HG02852 (cell line): Measurements from ENCODE around the gene NISCH.
A peak's percentile ranks its signal among the peaks of the same experiment; 100 is the strongest.
"Not testable (repeated sequence)": the region's sequence is repeated elsewhere in the genome, so short reads cannot be mapped to it uniquely, and the experiment has no call there.

Source experiments
- ATAC-seq: cut with Tn5 transposase; IDR thresholded peaks from one replicate; pipeline ENCODE4 v1.9.1; 2021; ENCODE audit warnings: mild to moderate bottlenecking, moderate library complexity; ENCODE audit not compliant: unreplicated experiment

NISCH gene

DNA sequence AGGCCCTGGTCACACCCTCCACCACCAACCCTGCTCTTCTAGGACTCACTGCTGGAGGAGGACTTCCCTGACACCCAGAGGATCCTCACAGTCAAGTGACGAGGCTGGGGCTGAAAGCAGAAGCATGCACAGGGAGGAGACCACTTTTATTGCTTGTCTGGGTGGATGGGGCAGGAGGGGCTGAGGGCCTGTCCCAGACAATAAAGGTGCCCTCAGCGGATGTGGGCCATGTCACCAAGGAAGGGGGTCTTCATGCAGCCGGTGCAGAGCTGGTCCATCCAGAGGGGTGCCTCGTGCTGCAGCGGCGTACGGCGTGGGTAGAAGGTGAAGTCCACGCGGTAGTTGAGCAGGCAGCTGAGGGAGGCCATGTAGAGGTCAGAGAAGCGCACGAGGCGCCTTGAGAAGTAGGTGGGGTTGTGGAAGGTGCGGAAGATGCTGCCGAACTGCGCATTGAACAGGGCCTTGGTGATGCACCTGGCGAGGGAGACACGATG is 68.9 kb downstream of the NISCH start:
- ATAC-seq = no peak

DNA sequence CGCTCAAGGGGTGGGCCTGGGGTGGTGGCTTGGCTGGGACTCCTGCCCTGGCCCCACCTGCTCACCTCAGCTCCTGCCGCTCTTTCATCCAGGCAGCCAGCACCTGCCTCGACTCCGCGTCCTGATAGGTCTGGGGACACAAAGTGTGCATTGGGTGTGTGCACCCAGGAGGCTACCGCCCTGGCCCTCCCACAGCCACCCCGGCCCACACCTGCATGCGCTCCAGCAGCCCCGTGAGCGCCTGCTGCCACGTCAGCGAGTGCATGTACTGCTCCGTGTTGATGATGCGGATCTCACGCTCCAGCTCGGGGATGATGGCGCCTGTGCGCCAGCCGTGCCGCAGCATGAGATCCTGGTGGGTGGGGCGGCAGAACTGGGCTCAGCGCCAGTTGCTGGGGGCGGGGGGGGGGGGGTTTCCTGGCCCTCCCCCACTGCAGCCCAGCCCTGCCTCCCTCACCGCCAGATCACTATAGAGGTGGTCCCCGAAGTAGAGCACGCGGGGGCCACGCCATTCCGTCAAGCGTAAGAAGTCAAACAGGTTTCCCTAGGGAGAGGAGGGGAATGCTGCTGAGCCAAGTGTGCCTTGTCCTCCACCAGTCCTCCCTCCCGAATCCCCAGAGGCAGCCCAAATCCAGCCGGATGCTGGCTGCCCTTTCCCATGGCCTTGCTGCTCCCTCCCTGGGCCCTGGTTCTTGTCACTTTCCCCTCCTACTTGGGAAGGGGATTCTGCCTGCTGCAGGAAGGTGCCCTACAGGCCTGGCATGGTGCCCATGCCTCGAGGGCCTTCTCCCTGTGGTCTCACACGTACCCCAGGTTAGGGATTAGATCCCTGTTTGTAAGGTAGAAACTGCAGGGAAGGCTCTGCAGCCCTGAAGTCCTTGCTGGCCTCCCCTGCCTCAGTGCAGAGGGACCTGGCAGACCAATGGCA is 69.6 kb downstream of the NISCH start:
- no peak for ATAC-seq

DNA sequence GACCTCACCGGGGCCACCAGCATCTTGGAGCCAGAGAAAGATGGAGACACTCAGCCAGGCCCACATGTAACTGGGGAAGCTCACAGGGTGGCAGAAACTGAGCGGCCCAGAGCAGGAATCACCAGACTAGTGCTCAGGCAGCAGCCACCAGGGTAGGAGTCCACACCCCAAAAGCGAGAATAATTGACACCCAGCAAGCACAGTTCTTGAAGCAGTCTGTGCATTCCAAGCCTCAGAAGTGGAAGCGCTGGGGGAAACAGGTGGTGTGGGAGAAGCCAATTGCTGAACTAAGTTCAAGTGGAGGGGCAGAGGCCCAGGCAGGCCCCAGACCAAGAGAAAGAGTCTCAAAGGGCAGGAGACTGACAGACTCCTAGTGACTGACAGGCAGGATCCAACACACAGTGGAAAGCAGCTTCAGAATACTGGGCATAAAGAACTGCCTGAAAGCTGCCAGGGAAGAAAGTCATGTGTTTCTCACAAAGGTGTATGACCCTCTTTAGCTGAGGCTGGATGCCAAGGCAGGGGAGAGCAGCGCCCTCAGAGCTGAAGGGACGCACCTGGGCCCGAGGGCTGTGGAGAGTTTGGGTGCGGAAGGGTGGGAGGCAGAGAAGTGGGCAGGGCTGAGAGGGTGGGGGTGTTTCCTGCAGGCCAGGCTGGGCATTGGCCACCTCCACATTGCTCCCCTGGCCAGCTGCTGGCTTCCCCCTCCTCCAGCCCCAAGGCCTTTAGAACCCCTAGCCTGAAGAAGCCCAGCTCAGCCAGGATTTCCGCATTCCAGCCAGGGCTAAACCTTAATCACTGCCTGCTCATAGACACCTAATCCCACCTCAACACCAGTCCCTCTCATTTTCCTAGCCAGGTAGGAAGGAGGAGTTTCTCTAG is 70.5 kb downstream of the NISCH start:
- ATAC-seq = no peak

DNA sequence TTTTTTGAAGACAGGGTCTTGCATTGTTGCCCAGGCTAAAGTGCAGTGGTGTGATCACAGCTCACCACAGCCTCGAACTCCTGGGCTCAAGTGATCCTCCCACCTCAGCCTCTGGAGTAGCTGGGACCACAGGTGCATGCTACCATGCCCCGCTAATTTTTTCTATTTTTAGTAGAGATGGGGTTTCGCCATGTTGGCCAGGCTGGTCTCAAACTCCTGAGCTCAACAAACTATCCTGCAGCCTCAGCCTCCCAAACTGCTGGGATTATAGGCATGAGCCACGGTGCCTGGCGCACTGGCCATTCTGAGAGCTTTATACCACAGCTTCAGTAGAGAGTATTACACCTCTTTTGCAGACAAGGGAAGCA is 71.3 kb downstream of the NISCH start:
- ATAC-seq = not testable (repeated sequence)

DNA sequence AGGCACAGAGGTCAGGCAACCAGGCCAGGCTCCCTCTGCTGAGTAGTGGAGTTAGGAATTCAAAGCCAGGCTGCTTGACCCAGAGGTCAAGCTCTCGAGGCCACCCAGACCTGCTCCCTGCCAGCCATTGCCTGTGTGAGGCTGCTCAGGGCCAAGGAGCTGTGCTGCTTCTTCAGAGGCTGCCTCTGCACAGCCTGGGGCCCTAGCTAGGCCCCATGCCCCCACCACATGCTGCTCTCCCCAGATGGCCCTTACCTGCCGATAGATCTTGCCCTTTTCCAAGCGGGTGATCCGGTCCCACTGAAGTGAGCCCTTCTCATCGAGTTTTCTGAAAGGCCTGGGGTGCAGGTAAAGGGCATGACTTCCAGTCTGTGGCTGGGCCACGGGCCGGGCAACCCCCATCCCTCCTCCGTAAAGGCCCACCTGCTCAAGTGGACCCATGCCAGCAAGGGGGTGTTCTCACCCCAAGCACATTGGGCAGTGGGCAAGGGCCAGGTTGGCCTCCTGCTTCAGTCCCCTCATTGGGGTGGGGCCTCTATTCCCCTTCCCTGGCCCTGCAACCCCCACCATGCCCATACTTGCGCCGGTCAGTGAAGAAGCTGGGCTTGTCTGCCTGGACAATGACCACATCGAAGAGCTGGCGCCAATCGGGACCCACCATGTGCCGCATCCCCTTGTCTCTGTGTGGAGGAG is 71.8 kb downstream of the NISCH start:
- ATAC-seq = no peak

DNA sequence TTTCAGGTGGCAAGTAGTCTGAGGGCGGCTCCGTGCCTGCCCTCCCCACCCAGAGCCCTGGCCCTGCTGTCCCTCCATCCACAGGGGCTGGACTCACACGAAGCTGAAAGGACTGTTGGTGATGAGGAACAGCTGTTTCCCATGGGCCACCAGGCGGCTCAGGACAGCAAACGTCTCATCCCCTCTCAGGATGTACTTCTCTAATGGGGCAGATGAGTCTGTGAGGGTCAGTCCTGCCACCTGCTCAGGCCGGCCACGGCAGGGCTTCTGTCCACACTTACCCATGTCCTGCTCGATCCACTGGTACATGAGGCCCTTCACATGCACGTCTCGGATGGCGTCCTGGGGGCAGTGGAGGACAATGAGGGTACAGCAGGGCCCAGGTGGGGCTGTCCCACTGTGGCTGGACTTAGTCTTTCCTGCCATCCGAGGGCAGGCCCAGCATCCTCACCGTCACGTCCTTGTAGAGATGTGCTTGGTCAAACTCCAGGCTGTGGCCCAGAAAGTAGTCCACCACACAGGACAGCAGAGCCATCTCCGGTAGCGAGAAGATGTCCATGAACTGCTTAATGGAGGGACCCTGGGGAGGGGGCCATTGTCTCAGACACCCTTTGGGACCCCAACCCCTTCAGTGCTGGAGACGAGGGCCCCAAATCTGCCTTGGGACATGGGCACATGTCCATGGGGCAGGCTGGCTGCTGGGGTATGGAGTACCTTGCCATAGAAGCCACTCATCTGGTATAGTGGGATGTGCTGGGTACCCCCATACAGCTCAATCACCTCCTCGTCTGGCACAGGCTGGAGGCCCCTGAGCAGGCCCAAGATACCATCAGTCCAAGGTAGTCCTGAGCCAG is 72.6 kb downstream of the NISCH start:
- ATAC-seq = no peak

DNA sequence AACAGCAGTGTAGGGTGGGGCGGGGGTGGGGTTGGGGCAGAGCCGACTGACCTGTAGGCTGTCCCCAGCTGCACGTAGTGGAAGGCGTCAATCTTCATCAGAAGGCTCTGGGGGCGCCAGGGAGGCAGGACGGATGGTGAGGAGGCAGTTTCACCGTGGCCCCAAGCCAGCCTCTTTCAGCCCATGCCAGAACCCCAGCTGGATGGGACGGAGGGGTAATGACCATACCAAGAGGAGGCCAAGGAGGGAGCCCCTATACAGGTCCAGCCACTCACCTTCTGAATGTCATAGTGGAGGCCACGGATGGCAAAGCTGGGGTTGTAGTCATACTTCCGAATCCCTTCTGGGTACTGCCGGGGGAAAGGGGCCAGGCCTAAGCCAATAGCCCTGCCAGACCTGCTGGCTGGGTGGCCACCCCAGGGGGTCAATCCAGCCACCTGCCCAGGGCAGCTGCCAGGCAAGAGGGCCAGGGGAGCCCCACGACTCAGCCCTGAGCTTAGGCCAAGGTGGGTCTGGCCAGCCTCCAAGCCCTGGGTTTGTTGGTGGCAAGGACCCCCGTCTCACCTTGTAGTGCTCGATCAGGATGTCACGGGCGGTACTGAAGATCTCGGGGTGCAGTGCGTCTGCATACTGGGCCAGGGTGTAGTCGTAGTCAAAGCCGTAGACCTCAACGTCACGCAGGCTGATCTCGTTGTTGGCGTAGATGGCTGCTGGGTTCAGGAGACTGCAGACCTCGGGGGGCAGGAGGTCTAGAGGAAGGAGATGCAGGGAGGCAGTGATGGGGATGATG is 73.4 kb downstream of the NISCH start:
- ATAC-seq = no peak

DNA sequence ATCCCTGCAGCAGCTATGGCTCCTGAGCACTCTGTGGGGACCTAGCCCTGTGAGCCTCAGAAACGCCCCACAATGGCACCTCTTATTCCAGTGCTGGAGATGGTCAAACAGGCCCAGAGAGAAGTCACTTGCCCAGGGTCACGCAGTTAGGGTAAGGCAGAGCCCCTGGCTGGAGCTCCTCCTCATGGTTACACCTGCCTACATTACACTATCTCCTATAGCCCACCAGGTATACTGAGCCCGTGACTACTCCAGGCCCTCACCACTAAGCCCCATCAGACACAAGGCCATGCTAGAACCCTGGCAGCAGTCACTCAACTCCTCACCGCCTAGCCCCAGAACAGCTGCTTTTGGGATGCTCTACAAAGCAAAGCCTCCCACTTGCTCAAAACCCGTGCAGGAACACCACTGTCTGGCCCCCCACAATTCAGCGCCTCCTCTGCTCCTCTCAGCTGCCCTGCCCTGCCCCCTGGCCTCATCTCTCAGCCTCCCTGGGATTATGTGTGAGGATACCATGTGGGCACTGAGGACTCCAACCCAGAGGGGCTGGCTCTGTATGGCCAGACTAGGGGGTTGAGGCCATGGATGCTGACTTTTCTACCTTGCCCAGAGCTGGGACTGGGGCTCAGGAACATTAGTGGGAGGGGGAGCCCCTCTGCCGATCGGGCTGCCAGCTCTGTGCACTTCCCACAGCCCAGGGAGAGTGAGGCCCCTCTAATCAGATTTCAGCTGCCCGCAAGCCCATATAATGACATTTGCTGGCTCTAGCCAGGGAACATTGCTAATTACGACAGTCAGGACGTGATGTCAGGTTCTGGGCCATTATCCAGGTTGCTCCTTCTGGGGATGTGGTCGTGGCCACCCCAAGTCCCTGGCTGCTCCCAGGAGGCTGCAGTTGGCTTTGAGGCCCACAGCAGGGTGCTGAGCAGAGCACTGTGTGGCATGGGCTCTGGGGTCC is 74.3 kb downstream of the NISCH start:
- no peak for ATAC-seq

DNA sequence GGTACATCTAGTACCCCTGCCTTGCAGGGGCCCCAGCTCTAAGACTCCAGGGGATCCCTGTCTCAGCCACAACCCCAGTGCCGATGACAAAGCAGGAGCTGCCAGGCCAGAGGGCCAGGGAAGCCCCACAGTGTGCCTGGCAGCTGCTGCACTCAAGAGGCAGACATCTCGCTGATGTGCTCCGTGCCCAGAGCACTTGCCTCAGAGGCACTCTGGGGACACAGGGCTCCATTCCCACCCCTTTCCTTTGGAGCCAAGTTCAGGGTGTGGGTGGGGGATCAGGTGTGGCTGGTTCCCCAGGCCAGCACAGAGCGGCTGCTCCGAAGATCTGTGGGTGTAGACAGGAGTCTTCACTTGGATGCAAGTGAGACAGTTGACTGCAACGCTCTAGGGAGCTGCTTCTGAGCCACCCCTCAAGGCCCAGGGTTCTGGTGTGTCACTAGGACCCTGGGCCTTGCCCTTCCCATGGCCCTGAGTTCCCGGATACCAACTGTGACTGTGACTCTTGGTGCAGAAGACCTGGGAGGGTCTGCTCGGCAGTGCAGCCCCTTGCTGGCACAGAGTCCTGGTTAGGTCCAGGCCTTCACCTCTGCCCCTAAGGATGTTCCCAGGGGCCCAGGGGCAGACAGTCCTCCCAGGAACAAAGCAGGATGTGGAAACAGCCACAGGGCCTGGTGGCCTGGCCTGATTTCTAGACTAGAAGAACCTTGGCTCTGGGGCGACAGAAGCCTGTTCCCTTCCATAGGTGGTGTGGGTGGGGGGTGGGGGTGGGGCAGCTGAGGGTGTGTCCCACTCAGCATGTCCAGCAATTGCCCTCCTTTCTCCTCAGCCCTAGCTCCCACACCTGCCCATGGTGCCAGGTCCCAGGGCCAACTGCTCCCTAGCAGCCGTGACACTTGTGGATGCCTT is 75.8 kb downstream of the NISCH start:
- no peak for ATAC-seq

DNA sequence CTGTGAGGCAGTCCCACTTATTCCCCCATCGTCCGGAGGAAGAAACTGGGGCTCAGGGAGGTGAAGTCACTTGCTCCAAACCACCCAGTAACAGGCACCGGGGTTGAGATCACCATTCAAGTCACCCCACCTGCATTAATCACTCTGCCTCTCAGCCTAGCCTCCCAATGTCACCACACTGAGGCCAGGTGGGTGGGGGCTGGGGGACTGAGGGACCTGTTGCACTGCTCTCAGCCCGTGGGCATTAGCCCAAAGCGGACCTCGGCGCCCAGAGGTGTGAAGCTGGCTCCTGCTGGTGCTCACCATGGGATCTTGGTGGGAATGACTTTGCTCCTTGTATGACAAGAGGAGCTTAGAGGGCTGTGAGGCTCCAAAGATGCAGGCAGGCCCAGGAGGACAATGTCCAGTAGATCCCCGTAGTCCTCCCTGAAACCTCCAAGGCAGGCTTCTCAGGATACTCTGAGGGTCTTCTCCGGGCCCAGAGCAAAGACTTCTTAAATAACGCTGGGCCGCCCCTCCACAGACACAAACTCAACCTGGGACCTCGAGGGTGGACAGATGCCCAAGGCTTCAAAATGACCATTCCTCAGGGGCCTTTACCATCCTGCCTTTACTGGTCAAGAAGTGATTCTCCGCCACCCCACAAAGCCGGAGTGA is 76.6 kb downstream of the NISCH start:
- ATAC-seq = no peak

DNA sequence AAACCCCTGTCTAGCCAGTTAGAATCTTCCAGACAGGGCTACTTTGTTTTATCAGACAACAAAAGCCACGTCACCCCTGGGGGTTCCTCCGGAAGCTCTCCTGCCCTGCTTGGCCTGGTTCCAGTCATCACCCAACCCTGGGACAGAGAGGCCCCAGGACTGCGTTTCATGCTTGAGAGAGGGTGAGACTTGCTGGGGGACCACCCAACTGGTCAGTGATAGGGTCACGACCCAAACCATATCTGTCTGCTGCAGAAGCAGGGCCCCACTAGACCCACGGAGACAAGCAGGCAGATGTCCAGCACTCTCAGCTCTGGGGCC is 77.1 kb downstream of the NISCH start:
- ATAC-seq = no peak

DNA sequence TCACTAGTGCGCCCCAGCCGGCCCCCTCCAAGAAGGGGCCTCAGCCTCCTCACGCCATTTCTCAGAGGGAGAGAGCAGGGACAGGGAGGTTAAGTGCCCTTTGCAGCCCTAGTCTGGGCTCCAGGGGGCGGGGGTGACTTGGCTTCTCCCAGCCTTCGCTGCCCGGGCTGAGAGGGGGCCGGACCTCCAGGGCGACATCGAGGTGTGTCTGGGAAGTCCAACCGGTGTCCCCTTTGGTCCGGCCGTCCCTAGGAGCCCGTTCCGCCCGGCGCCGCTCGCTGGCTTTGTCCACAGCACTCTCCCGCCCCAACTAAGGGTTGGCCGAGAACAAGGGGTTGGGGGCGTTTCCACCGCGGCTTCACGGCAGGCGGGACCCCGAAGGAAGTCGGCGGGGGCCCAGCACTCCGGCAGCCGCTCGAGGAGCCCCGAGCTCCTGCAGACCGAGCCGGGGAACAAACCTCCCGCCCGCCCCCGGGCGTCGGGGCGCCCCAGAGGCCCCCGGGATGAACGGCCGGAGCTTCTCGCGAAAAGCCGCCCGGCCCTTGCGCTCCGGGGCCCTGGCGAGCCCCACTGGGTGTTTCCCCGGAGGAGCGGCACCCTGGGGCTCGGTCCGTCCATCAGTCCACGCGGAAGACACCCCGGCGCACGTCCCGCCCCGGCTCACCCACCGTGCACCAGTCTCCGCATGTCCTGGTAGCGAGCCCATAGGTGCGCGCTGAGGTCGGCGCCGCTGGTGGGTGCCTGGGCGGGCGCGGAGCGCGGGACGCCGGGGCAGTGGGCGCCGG is 77.6 kb downstream of the NISCH start:
- no peak for ATAC-seq

DNA sequence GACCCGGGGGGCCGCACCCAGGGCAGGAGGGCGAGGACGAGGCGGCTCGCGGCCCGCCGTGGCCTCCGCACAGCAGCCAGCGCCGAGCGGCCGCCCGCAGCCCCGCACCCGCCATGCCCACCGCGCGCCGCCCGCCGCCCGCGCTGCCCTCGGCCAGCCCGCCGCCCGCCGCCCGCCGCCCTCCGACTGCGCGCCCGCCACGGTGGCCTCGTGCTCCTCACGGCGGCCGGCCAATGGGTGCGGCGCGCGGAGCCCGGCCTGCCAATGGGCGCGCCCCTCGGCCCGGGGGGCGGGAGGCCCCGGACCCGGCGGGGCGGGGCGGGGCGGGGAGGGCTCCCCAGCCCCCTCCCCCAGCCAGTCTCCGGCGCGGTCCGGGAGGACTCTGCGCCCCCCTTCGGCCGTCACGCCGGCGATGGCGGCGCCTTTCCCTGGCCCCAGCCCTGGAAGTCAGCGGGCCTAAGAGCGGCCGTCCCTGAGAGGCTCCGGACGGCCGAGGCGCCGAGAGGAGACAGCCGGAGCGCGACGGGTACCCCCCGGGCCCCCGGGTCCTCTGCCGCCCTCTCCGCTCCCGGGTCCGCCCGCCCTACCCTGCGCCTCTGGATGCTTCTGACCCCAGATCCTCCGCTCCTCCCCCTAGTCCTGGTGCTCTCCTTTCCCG is 78.3 kb downstream of the NISCH start, which contains the start of gene NT5DC2:
TSS of gene NT5DC2 (minus strand) at position 235 of the 658 bp plus-strand sequence. CDS start at position 115, 120 bp downstream.
- peak; percentile 30 for ATAC-seq

DNA sequence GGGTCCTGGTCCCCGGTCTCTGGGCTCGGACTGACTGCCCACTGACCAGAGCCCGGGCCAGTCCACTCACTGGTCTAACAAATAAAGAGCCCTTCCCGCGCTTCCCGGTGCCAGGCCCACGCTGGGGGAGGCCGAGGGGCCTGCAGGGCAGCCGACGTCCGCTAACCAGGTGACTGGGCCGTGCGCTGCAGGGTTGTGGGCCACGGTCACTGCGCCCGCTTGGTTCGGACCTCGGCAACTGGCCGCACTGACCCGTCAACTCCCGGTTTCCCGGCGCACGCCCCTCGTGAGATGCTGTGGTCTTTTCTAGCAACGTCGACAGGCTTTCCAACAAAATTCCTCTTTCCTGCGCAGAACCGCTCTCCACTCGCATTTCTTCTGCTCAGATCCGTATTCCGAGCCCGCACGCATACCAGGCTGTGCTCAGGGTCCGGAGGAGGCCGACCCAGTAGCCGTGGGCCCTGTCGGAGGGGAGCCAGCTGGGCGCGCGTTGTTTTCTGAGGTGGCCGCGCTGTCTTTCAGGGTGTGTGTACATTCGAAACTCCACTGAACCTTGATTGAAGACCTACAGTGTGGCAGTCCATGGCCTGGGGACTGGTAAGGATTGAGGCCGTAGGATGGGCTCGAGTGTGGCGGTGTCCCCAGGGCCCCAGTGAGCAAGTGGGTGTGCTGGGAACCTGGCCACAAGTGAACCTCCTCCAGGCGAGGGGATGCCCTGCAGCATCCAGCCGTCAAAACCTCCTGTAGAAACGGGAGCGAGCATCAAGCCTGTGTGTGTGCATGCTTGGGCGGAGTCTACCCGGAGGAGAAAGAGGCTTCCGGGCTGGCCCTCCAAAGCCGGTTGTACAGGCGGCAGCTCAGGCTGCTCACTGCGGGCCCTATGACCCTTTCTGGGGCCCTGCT is 79.1 kb downstream of the NISCH start:
- ATAC-seq = no peak
